Hepatic stellate cell (primary cell): ENCODE data around the gene PCP4.

ENCODE experiments used
- DNase-seq: peaks from one replicate; pipeline ENCODE4 v3.0.0; 2011; ENCODE audit warnings: low spot score

Gene PCP4

GRCh38 chr21:39867198-39867650, at the start of gene PCP4:
TSS of gene PCP4 (plus strand) at chr21:39867438. CDS start at chr21:39867502, 64 bp downstream.
- DNase-seq: no peak

GRCh38 chr21:39818557-39818956, 48.7 kb upstream of the PCP4 start:
- no peak for DNase-seq

- no peak for DNase-seq
Measured at GRCh38 chr21:39822042-39822441, 45.2 kb upstream of the PCP4 start.

- no peak for DNase-seq
Measured at GRCh38 chr21:39825250-39825649, 42.0 kb upstream of the PCP4 start.

- DNase-seq: no peak
Measured at GRCh38 chr21:39834543-39834942, 32.7 kb upstream of the PCP4 start.

- DNase-seq: no peak
Measured at GRCh38 chr21:39837861-39838359, 29.3 kb upstream of the PCP4 start.

- DNase-seq: no peak
Measured at GRCh38 chr21:39840373-39841097, 26.7 kb upstream of the PCP4 start.

GRCh38 chr21:39842741-39843459, 24.3 kb upstream of the PCP4 start:
- no peak for DNase-seq

- no peak for DNase-seq
Measured at GRCh38 chr21:39843483-39843882, 23.8 kb upstream of the PCP4 start.

GRCh38 chr21:39843916-39844315, 23.3 kb upstream of the PCP4 start:
- no peak for DNase-seq

GRCh38 chr21:39845571-39846130, 21.6 kb upstream of the PCP4 start:
- DNase-seq: no peak

- DNase-seq: no peak
Measured at GRCh38 chr21:39847877-39848276, 19.4 kb upstream of the PCP4 start.

GRCh38 chr21:39849014-39849655, 18.1 kb upstream of the PCP4 start:
- no peak for DNase-seq

- DNase-seq: no peak
Measured at GRCh38 chr21:39850333-39850732, 16.9 kb upstream of the PCP4 start.

- no peak for DNase-seq
Measured at GRCh38 chr21:39851002-39851618, 16.1 kb upstream of the PCP4 start.

GRCh38 chr21:39852021-39852721, 15.1 kb upstream of the PCP4 start:
- DNase-seq: no peak

GRCh38 chr21:39852726-39853500, 14.3 kb upstream of the PCP4 start:
- no peak for DNase-seq

- DNase-seq: no peak
Measured at GRCh38 chr21:39854572-39854971, 12.7 kb upstream of the PCP4 start.

GRCh38 chr21:39855595-39855994, 11.6 kb upstream of the PCP4 start:
- no peak for DNase-seq

GRCh38 chr21:39860600-39860999, 6.6 kb upstream of the PCP4 start:
- DNase-seq: no peak

GRCh38 chr21:39863111-39863510, 4.1 kb upstream of the PCP4 start:
- DNase-seq: no peak
